Adrenal gland (tissue), 5 donors: ENCODE measurements around the gene B4GALNT3.

Experiments
- CTCF ChIP-seq, 6 experiments: fragments of 450-650 bp in 4 of 6; fragments of 200-600 bp in 2 of 6; sonication (generic) in 1 of 6; IDR thresholded peaks; 1 replicate in 5 of 6; 2 replicates in 1 of 6; pipeline versions ENCODE4 v1.5.1 to v1.8.0; 2016 to 2021; ENCODE audit warnings: antibody characterized with exemption in 6 of 6, mild to moderate bottlenecking in 2 of 6, moderate library complexity in 1 of 6
- POLR2A ChIP-seq, 2 donors: fragments of 450-650 bp; IDR thresholded peaks; one replicate each; pipeline ENCODE4 v1.6.1; 2017; ENCODE audit warnings: antibody characterized with exemption in 2 of 2, mild to moderate bottlenecking in 2 of 2, moderate library complexity in 1 of 2
- donor health status: DM: no; HTN: no; CAD: no.

GRCh38 chr12:597926-598568 lies 138.3 kb downstream of the B4GALNT3 start:
- no peak for TF ChIP-seq POLR2A (IDR thresholded peaks at IDR 0.05)
- TF ChIP-seq CTCF (IDR thresholded peaks at IDR 0.05): no peak
